Loucy (cell line): ENCODE measurements around the gene CDH4.

Source experiments
- H2AFZ ChIP-seq: fragments of 200-600 bp; sonication (generic); 2 replicates; pipeline ENCODE4 v1.6.0; 2016; ENCODE audit warnings: antibody characterized with exemption, mild to moderate bottlenecking, low read length, moderate library complexity
- H3F3A ChIP-seq: fragments of 200-600 bp; 2 replicates; pipeline ENCODE4 v1.6.0; 2016; ENCODE audit warnings: antibody characterized with exemption, low read depth, mild to moderate bottlenecking
- H3K27me3 ChIP-seq: fragments of 200-600 bp; sonication (generic); 2 replicates; pipeline ENCODE4 v1.6.1; 2014; ENCODE audit warnings: low read length, mild to moderate bottlenecking; ENCODE audit not compliant: insufficient read depth, poor library complexity, severe bottlenecking
- H3K36me3 ChIP-seq: fragments of 200-600 bp; sonication (generic); 2 replicates; pipeline ENCODE4 v1.6.1; 2016; ENCODE audit warnings: low read length; ENCODE audit not compliant: insufficient read depth
- H3K4me1 ChIP-seq: fragments of 200-600 bp; sonication (generic); 2 replicates; pipeline ENCODE4 v1.5.1; 2014; ENCODE audit warnings: low read length, mild to moderate bottlenecking; ENCODE audit not compliant: insufficient read depth, poor library complexity, severe bottlenecking
- H3K4me2 ChIP-seq: fragments of 200-600 bp; sonication (generic); 2 replicates; pipeline ENCODE4 v1.6.0; 2014; ENCODE audit warnings: antibody characterized with exemption, low read length, low read depth, mild to moderate bottlenecking; ENCODE audit not compliant: poor library complexity, severe bottlenecking
- H3K4me3 ChIP-seq: fragments of 200-600 bp; sonication (generic); 2 replicates; pipeline ENCODE4 v1.5.1; 2014; ENCODE audit warnings: low read length, mild to moderate bottlenecking, mixed read lengths; ENCODE audit not compliant: poor library complexity, severe bottlenecking
- H3K79me2 ChIP-seq: fragments of 200-600 bp; sonication (generic); 2 replicates; pipeline ENCODE4 v1.6.1; 2014; ENCODE audit warnings: low read length; ENCODE audit not compliant: insufficient read depth
- H3K9ac ChIP-seq: fragments of 200-600 bp; sonication (generic); 2 replicates; pipeline ENCODE4 v1.6.0; 2014; ENCODE audit warnings: mild to moderate bottlenecking, low read depth, low read length, moderate library complexity; ENCODE audit not compliant: poor library complexity, severe bottlenecking
- H3K9me2 ChIP-seq: fragments of 200-600 bp; sonication (generic); replicated peaks from 2 replicates; pipeline ENCODE4 v1.6.1; 2016; ENCODE audit warnings: low read depth, low read length, mixed read lengths
- H3K9me3 ChIP-seq: fragments of 200-600 bp; sonication (generic); 2 replicates; pipeline ENCODE4 v1.6.1; 2014; ENCODE audit warnings: mild to moderate bottlenecking, antibody characterized with exemption, low read length, low read depth; ENCODE audit not compliant: insufficient read depth
- H4K20me1 ChIP-seq: fragments of 200-600 bp; sonication (generic); 2 replicates; pipeline ENCODE4 v1.6.0; 2014; ENCODE audit warnings: antibody characterized with exemption, low read length, mild to moderate bottlenecking; ENCODE audit not compliant: insufficient read depth, poor library complexity, severe bottlenecking
- EZH2phosphoT487 ChIP-seq: fragments of 200-600 bp; IDR thresholded peaks from 2 replicates; pipeline ENCODE4 v1.6.1; 2018; ENCODE audit warnings: antibody characterized with exemption, mild to moderate bottlenecking, moderate library complexity, borderline replicate concordance
- TF ChIP-seq, protein P1 (sequence below): fragments of 200-600 bp; sonication (generic); conservative IDR thresholded peaks from 2 replicates; pipeline ENCODE4 v1.5.1; 2014; ENCODE audit warnings: mild to moderate bottlenecking, antibody characterized with exemption, low read length

CDH4 gene

DNA sequence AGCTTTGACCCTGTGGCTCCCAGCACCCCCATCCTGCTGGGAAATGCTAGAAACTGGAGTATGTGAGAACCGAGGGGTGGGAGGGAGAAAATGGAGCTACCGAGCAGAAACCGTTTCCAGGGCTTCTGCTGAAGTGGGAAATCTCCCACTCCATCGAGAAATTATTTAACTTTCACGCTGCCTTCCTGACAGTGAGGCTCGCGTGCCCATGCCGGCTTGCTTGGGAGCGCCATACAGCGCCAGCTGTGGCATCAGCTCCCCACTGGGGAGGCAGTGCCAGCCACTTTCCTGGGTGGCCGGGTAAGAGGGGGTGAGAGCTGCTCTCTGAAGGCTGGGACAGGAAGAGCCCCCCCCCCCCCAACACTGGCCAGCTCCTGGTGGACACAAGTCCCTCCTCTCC is 544.7 kb downstream of the CDH4 start:
- Histone ChIP-seq H3K9ac (no peak overlapping the region), H3K4me1 (no peaks in the 10 kb centered on the region), H4K20me1 (no peaks in the 10 kb centered on the region), H3K9me3 (no peaks in the 10 kb centered on the region), H2AFZ (no peak overlapping the region), H3K4me3 (no peak overlapping the region), H3K27me3 (no peaks in the 10 kb centered on the region), H3K79me2 (0 out of 2 replicates have a peak, but pooled peaks cover 2% of the 10 kb centered on the region), H3K9me2 (no peaks in the 10 kb centered on the region), H3F3A (no peaks in the 10 kb centered on the region), H3K36me3 (no peaks in the 10 kb centered on the region), H3K4me2 (no peak overlapping the region)
- TF ChIP-seq, protein P1, sequence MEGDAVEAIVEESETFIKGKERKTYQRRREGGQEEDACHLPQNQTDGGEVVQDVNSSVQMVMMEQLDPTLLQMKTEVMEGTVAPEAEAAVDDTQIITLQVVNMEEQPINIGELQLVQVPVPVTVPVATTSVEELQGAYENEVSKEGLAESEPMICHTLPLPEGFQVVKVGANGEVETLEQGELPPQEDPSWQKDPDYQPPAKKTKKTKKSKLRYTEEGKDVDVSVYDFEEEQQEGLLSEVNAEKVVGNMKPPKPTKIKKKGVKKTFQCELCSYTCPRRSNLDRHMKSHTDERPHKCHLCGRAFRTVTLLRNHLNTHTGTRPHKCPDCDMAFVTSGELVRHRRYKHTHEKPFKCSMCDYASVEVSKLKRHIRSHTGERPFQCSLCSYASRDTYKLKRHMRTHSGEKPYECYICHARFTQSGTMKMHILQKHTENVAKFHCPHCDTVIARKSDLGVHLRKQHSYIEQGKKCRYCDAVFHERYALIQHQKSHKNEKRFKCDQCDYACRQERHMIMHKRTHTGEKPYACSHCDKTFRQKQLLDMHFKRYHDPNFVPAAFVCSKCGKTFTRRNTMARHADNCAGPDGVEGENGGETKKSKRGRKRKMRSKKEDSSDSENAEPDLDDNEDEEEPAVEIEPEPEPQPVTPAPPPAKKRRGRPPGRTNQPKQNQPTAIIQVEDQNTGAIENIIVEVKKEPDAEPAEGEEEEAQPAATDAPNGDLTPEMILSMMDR: no peak
- TF ChIP-seq EZH2phosphoT487: no peak

DNA sequence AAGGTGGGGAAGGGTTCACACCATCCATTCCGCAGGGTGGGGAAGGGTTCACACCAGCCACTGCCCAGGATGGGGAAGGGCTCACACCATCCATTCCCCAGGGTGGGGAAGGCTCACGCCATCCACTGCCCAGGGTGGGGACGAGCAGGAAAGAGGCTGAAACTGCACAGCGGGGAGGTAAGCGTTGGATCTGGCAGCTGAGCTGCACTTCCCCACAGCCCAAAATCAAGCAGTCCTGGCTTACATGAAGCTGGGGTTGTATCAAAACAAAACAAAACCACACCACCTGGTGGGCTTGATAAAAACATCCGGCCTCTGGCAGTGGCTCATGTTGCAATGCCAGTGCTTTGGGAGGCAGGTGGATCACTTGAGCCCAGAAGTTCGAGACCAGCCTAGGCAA is 545.1 kb downstream of the CDH4 start:
- TF ChIP-seq, protein P1: peak; percentile 30; the same call in 1 of the 2 replicates
- TF ChIP-seq EZH2phosphoT487: no peak
- Histone ChIP-seq H3K36me3 (no peaks in the 10 kb centered on the region), H3K4me1 (no peaks in the 10 kb centered on the region), H3K4me3 (no peak overlapping the region), H3F3A (no peaks in the 10 kb centered on the region), H3K4me2 (no peak overlapping the region), H3K9me2 (no peaks in the 10 kb centered on the region), H3K27me3 (no peaks in the 10 kb centered on the region), H3K9me3 (no peaks in the 10 kb centered on the region), H2AFZ (no peak overlapping the region), H3K9ac (no peak overlapping the region), H4K20me1 (no peaks in the 10 kb centered on the region), H3K79me2 (0 out of 2 replicates have a peak, but pooled peaks cover 2% of the 10 kb centered on the region)

DNA sequence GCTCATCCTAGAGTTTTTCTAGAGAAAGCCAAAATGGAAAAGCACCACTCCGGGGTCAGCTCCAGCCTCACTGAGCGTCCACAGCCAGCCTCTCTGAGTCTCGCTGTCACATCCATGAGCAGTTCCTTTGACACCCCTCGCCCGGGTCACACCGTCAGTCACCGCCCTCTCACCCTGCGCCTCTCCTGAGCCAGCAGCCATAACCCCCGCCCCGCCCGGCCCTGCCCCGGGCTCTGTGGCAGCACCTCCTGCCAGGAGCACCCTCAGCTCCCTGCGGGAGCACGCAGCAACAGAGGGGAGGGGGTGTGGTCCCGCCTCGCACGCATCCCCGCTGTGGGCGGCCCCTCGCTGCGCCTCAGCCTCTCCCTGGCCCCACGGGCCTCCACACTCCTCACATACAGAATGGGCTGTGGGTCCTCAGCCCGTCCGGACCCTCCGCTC is 545.9 kb downstream of the CDH4 start:
- Histone ChIP-seq H3K4me2 (no peak overlapping the region), H3K36me3 (no peaks in the 10 kb centered on the region), H4K20me1 (no peaks in the 10 kb centered on the region), H3K4me3 (no peak overlapping the region), H3K9me3 (no peaks in the 10 kb centered on the region), H3K9me2 (no peaks in the 10 kb centered on the region), H3K4me1 (no peaks in the 10 kb centered on the region), H2AFZ (no peak overlapping the region), H3K9ac (no peak overlapping the region), H3K27me3 (no peaks in the 10 kb centered on the region), H3F3A (no peaks in the 10 kb centered on the region), H3K79me2 (0 out of 2 replicates have a peak, but pooled peaks cover 2% of the 10 kb centered on the region)
- TF ChIP-seq EZH2phosphoT487: no peak
- TF ChIP-seq, protein P1: no peak
